NCI-H226 (cell line): ENCODE measurements around the gene ZNF287.
A peak's percentile ranks its signal among the peaks of the same experiment; 100 is the strongest.
"Not testable (repeated sequence)": the region's sequence is repeated elsewhere in the genome, so short reads cannot be mapped to it uniquely, and the experiment has no call there.

ENCODE experiments used
- DNase-seq: peaks from one replicate; pipeline ENCODE4 v3.0.0-alpha.2; 2015

Gene ZNF287

GRCh38 chr17:16568541-16569357 is at the start of gene ZNF287:
Gene ZNF287 (minus strand): TSS chr17:16569204. CDS start chr17:16567731, 1,473 bp downstream.
- peak; percentile 26 for DNase-seq

DNA sequence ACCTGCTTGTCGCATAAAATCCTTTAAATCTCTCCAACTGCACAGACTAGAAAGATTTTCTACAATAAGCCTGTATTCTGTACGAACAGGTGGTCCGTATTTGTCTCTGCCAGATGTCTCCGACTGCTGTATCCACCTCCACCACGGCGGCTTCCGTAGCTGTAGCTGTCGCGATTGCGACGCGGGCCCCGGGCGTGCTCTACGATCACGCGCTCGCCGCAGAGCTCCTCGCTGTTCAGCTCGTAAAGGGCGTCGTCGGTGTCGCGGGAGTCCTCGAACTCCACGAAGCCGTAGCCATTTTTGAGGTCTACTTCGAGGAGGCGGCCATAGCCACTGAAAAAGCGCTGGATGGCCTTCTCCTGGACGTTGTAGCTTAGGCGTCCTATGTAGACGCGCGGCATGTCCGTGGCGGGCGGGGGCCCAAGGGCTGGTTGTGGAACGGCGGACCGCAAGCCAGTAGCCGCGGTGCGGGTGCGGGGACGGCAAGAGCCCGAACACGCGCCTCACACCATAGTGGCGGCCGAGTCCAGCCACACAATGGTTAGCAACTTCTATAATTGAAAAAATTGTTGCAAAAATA is 48.6 kb upstream of the ZNF287 start:
- no peak for DNase-seq

- no peak for DNase-seq
Measured at GRCh38 chr17:16599537-16599936, 30.5 kb upstream of the ZNF287 start.

- DNase-seq: no peak
Measured at GRCh38 chr17:16593356-16594102, 24.5 kb upstream of the ZNF287 start.

DNA sequence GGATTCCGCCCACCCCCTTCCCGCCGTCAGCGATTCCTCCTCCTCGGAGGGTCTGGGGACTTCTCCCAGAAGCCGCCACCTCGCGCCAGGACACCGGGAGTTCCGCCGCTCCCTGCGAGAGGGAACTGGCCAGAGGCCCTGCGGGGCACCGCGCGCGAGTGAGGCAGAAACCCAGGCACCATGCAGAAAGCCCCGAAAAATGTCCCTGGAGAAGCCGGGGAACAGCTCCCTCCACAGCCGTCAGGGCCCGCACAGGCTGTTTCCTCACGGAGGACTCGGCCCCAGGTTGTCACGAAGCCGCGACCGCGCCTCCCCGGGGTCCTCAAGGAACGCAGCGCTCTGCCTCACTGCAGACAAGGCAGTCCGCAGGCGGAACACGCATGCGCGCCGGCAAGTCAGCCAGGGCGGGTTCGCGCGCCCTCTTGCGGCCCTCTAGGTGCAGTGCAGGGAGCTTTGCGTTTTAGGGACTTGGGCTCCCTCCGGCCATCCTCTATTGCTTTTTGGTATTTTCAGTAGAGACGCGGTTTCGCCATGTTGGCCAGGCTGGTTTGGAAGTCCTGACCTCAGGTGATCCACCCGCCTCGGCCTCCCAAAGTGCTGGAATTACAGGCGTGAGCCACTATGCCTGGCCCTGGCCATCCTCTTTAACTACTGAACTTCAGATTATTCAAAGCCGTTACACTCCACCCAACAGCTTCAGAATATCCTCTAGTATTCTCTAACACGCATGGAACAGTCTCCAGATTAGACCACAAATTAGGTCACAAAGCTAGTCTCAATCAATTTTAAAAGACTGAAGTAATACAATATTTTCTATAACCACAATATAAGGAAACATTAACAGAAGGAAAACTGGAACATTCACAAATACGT is 20.3 kb upstream of the ZNF287 start:
- DNase-seq: peak; percentile 44

DNA sequence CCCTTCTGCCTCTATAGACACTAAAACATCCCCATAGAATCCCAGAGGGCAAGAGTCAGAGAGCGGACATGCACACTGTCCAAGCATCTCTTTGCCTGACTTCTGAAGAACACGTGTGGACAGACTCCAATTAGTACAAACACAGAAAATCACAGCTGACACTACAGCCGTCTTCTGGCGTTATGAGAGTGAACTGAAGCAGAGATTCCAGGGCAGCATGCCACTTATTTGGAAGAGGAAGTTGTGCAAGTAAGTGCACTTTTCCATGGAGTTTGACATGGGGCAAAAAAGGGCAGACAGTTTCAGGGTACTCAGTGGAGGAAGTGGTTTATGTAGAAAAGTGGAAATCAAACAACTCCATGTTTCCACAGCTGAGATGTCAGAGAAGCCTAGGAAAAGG is 16.8 kb upstream of the ZNF287 start:
- DNase-seq: no peak

DNA sequence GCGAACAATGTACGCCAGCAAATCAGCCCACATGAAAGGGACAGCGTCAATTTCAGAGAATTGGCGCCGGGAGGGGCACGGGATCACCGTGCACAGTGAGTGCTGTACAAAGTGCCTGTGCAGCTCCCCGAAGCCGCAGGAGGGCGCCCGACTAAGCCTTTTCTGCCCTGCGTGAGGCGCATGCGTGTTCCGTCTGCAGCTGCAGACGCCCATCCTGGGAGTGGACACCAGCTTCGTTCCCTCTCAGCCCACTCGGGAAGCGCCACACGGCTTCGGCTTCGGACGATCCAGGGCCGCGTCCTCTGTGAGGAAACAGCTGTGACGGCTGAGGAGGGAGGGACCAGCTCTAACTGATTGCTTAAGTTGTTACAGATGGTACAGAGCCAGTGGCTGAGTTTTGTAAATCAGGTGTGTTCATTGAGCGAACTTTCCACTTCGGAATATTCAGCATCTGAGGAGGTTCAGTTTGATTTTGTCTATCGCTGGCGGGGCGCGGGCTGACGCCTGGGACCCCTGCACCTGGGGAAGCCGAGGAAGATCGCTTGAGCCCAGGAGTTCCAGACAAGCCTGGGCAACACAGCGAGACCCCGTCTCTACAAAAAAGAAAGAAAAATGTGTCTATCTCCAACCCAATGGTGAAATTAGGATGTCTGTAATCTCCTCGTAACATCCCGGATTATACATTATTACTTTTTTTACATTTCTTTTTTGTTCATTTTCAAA is 15.4 kb upstream of the ZNF287 start:
- DNase-seq: peak; percentile 11

- no peak for DNase-seq
Measured at GRCh38 chr17:16583781-16584180, 14.8 kb upstream of the ZNF287 start.

DNA sequence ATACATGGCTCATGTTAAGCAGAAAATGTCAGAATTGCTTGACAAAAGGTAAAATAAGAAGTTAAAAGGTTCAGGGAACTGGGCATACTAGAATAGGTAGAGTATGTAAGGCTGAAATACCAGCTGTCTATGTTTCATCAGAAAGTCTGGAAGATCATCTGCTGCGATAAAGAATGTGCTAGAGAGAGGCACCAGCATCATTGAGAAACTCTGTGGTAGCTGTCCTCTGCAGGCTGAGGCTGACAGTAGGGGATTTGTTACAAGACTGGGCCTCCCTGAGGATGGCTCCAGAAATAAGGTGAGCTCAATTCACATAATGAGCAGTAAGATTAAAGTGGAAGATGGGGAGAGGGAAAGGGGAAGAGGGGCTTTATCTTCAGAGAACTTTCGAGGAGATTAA is 4.5 kb upstream of the ZNF287 start:
- DNase-seq: no peak

- no peak for DNase-seq
Measured at GRCh38 chr17:16569358-16569712, 331 bp upstream of the ZNF287 start.

DNA sequence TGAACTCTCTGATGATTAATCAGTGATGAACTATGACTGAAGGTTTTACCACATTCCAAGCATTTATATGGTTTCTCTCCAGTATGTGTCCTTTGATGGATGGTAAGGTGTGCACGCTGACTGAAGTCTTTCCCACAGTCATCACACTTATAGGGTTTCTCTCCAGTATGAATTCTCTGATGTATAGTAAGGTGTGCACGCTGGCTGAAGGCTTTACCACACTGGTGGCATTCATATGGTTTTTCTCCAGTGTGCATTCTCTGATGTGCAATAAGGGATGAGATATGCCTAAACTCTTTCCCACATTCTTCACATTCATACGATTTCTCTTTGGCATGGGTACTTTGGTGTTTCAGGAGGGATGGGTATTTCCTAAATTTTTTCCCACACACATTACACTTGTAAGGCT is 16.4 kb downstream of the ZNF287 start:
- DNase-seq: no peak

- no peak for DNase-seq
Measured at GRCh38 chr17:16551878-16552636, 16.9 kb downstream of the ZNF287 start.

- no peak for DNase-seq
Measured at GRCh38 chr17:16537130-16537458, 31.9 kb downstream of the ZNF287 start.

- no peak for DNase-seq
Measured at GRCh38 chr17:16534236-16534635, 34.8 kb downstream of the ZNF287 start.

DNA sequence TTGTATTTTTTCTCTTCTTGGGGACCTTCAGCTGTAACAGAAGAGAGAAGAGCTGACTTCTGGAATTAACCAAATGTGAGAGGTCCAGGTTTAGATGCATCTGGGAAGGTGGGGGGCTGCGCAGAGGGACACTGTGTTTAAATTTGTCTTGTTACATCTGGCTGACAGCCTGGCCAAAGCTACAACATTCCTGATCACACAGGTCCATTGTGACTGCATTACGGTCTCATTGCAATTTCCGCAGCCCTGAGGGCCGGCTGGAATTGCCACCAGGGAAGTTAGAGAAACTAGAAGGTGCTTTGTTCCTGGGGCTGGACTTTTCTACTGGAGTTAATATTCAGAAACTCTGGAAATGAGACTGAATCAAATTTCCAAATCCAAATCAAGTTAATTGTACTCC is 39.1 kb downstream of the ZNF287 start:
- no peak for DNase-seq

- no peak for DNase-seq
Measured at GRCh38 chr17:16527298-16527697, 41.7 kb downstream of the ZNF287 start.

GRCh38 chr17:16525556-16525955 is 43.4 kb downstream of the ZNF287 start:
- not testable (repeated sequence) for DNase-seq

GRCh38 chr17:16521070-16521727 is 47.8 kb downstream of the ZNF287 start:
- peak; percentile 60 for DNase-seq

DNA sequence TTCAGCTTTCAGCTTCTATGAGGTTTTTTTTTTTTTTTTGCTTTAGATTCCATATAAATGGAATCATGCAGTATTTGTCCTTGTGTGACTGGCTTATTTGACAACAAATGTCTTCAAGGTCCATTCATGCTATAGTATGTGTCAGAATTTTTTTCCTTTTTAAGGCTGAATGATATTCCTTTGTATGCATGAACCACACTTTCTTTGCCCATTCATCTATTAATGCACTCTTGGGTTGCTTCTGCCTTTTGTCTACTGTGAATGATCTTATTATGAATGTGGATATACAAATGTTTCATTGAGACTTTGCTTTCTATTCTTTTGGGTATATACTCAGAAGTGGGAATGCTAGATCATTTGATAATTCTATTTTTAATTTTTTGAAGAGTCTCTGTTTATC is 50.0 kb downstream of the ZNF287 start:
- DNase-seq: no peak

- no peak for DNase-seq
Measured at GRCh38 chr17:16517477-16517876, 51.5 kb downstream of the ZNF287 start.

GRCh38 chr17:16516594-16517051 is 52.4 kb downstream of the ZNF287 start:
- DNase-seq: peak; percentile 57
